Measurements from ENCODE around the gene SDHAF2.

Gene SDHAF2

GRCh38 chr11:61488651-61489291, 58.8 kb downstream of the SDHAF2 start:
- H3K27me3 Mint-ChIP-seq (ENCODE audit: low read depth) = no peaks in the 10 kb centered on the region
- no peak overlapping the region for H3K4me3 Mint-ChIP-seq
- DNase-seq (ENCODE audit: low spot score) = no peak
- H3K36me3 Mint-ChIP-seq (ENCODE audit: low read depth) = no peaks in the 10 kb centered on the region
- H3K27ac Mint-ChIP-seq = no peak overlapping the region
- no peaks in the 10 kb centered on the region for H3K4me1 Mint-ChIP-seq (ENCODE audit: low read depth)
- no peaks in the 10 kb centered on the region for H3K9me3 Mint-ChIP-seq

GRCh38 chr11:61489833-61490721, 60.2 kb downstream of the SDHAF2 start:
- Mint-ChIP-seq H3K4me3 (no peak overlapping the region), H3K4me1 (ENCODE audit: low read depth) (no peaks in the 10 kb centered on the region), H3K36me3 (ENCODE audit: low read depth) (no peaks in the 10 kb centered on the region), H3K27me3 (ENCODE audit: low read depth) (no peaks in the 10 kb centered on the region), H3K9me3 (no peaks in the 10 kb centered on the region), H3K27ac (no peak overlapping the region)
- DNase-seq (ENCODE audit: low spot score) = no peak

- H3K27ac Mint-ChIP-seq = no peak overlapping the region
- no peak for DNase-seq (ENCODE audit: low spot score)
- H3K4me1 Mint-ChIP-seq (ENCODE audit: low read depth) = no peaks in the 10 kb centered on the region
- no peak overlapping the region for H3K4me3 Mint-ChIP-seq
- H3K9me3 Mint-ChIP-seq = no peaks in the 10 kb centered on the region
- H3K36me3 Mint-ChIP-seq (ENCODE audit: low read depth) = no peaks in the 10 kb centered on the region
- no peaks in the 10 kb centered on the region for H3K27me3 Mint-ChIP-seq (ENCODE audit: low read depth)
These were observed 61.9 kb downstream of the SDHAF2 start for GRCh38 chr11:61491736-61492395.

GRCh38 chr11:61494381-61494961, 64.5 kb downstream of the SDHAF2 start:
- no peak for DNase-seq (ENCODE audit: low spot score)
- no peaks in the 10 kb centered on the region for H3K27me3 Mint-ChIP-seq (ENCODE audit: low read depth)
- H3K4me3 Mint-ChIP-seq = no peak overlapping the region
- H3K4me1 Mint-ChIP-seq (ENCODE audit: low read depth) = no peaks in the 10 kb centered on the region
- H3K9me3 Mint-ChIP-seq = no peaks in the 10 kb centered on the region
- no peak overlapping the region for H3K27ac Mint-ChIP-seq
- H3K36me3 Mint-ChIP-seq (ENCODE audit: low read depth) = no peaks in the 10 kb centered on the region

GRCh38 chr11:61495801-61496601, 66.1 kb downstream of the SDHAF2 start:
- Mint-ChIP-seq H3K4me3 (no peak overlapping the region), H3K4me1 (ENCODE audit: low read depth) (no peaks in the 10 kb centered on the region), H3K27me3 (ENCODE audit: low read depth) (no peaks in the 10 kb centered on the region), H3K9me3 (no peaks in the 10 kb centered on the region), H3K36me3 (ENCODE audit: low read depth) (no peaks in the 10 kb centered on the region), H3K27ac (no peak overlapping the region)
- no peak for DNase-seq (ENCODE audit: low spot score)

All from T-helper 2 cell treated with Interferon-gamma antibody and Interleukin-4, amounts not matched to agents 5 μg/mL and 100 μg/mL, for 36 hours (primary cell).